NOMO-1 treated with DMSO at 0.1 percent for 48 hours (cell line): ENCODE results near the gene USP5.
"Not testable (repeated sequence)": the region's sequence is repeated elsewhere in the genome, so short reads cannot be mapped to it uniquely, and the experiment has no call there.

Experiments
- DNase-seq: peaks from one replicate; lab custom pipeline; 2025; ENCODE audit not compliant: unreplicated experiment; lab: John Stamatoyannopoulos, UW

Gene USP5

GRCh38 chr12:6865307-6865706, 13.4 kb downstream of the USP5 start:
- DNase-seq, result not testable (repeated sequence)

GRCh38 chr12:6866163-6866919, 14.4 kb downstream of the USP5 start:
- no peak for DNase-seq

GRCh38 chr12:6866920-6867412, 15.0 kb downstream of the USP5 start:
- DNase-seq, result peak; percentile 69

- DNase-seq, result peak; percentile 70
Measured at GRCh38 chr12:6867413-6868210, 15.7 kb downstream of the USP5 start, which contains the start of gene TPI1. TPI1 (plus strand) TSS chr12:6867531; CDS start chr12:6867567, 36 bp downstream.

- DNase-seq, result peak; percentile 4
Measured at GRCh38 chr12:6868211-6869048, 16.5 kb downstream of the USP5 start.

GRCh38 chr12:6869049-6870021, 17.4 kb downstream of the USP5 start:
- DNase-seq, result peak; percentile 83

GRCh38 chr12:6870304-6870703, 18.4 kb downstream of the USP5 start:
- not testable (repeated sequence) for DNase-seq

- DNase-seq, result no peak
Measured at GRCh38 chr12:6871052-6871957, 19.4 kb downstream of the USP5 start.

GRCh38 chr12:6872073-6873048, 20.4 kb downstream of the USP5 start:
- DNase-seq, result peak; percentile 41

- peak; percentile 95 for DNase-seq
Measured at GRCh38 chr12:6873094-6874014, 21.4 kb downstream of the USP5 start, which contains the start of gene SPSB2. SPSB2 (minus strand) TSS chr12:6873303; CDS start chr12:6872901, 402 bp downstream.

- DNase-seq, result not testable (repeated sequence)
Measured at GRCh38 chr12:6874015-6874368, 22.0 kb downstream of the USP5 start.

- not testable (repeated sequence) for DNase-seq
Measured at GRCh38 chr12:6879824-6880223, 27.9 kb downstream of the USP5 start.

- no peak for DNase-seq
Measured at GRCh38 chr12:6883252-6883651, 31.3 kb downstream of the USP5 start.

- no peak for DNase-seq
Measured at GRCh38 chr12:6883683-6884082, 31.7 kb downstream of the USP5 start.

GRCh38 chr12:6884539-6884938, 32.6 kb downstream of the USP5 start:
- DNase-seq, result no peak

GRCh38 chr12:6886206-6886999, 34.5 kb downstream of the USP5 start:
- not testable (repeated sequence) for DNase-seq
